ENCODE results near the gene RMND5B. TPM values are rescaled to one million over a fixed set of nuclear protein-coding genes. Genes with fewer than 3 reads are reported as not detected.

Gene RMND5B
- total RNA-seq (ENCODE audit: unreplicated experiment), result 51.3 TPM
- long read RNA-seq, full-length matches to known transcripts, result 8 of 22 reads
- long read RNA-seq, partial matches to known transcripts, result 3 of 22 reads
- long read RNA-seq, other reads (novel, unspliced or antisense), result 11 of 22 reads

- Mint-ChIP-seq H3K27ac (ENCODE audit: unreplicated experiment) (peak within 1 kb of the TSS; percentile 81), H3K4me3 (ENCODE audit: unreplicated experiment) (peak within 1 kb of the TSS; percentile 96), H3K9me3 (ENCODE audit: unreplicated experiment) (peaks cover 6% of the 10 kb centered on the region), H3K4me1 (ENCODE audit: low read depth, unreplicated experiment) (peaks cover 4% of the 10 kb centered on the region), H3K36me3 (ENCODE audit: unreplicated experiment) (no peaks in the 10 kb centered on the region), H3K27me3 (ENCODE audit: unreplicated experiment) (peaks cover 5% of the 10 kb centered on the region)
- no peak for TF ChIP-seq CTCF (IDR thresholded peaks at IDR 0.05; ENCODE audit: partially characterized antibody, unreplicated experiment)
- DNase-seq, result peak; percentile 90
These were observed at the start of gene RMND5B for GRCh38 chr5:178130576-178131445. Gene RMND5B (plus strand): TSS chr5:178131014. CDS start chr5:178138120, 7,106 bp downstream.

- H3K4me3 Mint-ChIP-seq (ENCODE audit: unreplicated experiment), result no peak overlapping the region
- no peaks in the 10 kb centered on the region for H3K36me3 Mint-ChIP-seq (ENCODE audit: unreplicated experiment)
- H3K9me3 Mint-ChIP-seq (ENCODE audit: unreplicated experiment), result peaks cover 5% of the 10 kb centered on the region
- no peaks in the 10 kb centered on the region for H3K4me1 Mint-ChIP-seq (ENCODE audit: low read depth, unreplicated experiment)
- H3K27ac Mint-ChIP-seq (ENCODE audit: unreplicated experiment), result no peak overlapping the region
- no peaks in the 10 kb centered on the region for H3K27me3 Mint-ChIP-seq (ENCODE audit: unreplicated experiment)
- no peak for TF ChIP-seq CTCF (IDR thresholded peaks at IDR 0.05; ENCODE audit: partially characterized antibody, unreplicated experiment)
- DNase-seq, result no peak
These were observed 49.1 kb upstream of the RMND5B start for GRCh38 chr5:178081571-178082243.

- no peak for TF ChIP-seq CTCF (IDR thresholded peaks at IDR 0.05; ENCODE audit: partially characterized antibody, unreplicated experiment)
- H3K27ac Mint-ChIP-seq (ENCODE audit: unreplicated experiment), result no peak overlapping the region
- no peak overlapping the region for H3K4me3 Mint-ChIP-seq (ENCODE audit: unreplicated experiment)
- DNase-seq, result no peak
- no peaks in the 10 kb centered on the region for H3K36me3 Mint-ChIP-seq (ENCODE audit: unreplicated experiment)
- peaks cover 3% of the 10 kb centered on the region for H3K27me3 Mint-ChIP-seq (ENCODE audit: unreplicated experiment)
- no peaks in the 10 kb centered on the region for H3K4me1 Mint-ChIP-seq (ENCODE audit: low read depth, unreplicated experiment)
- peaks cover 3% of the 10 kb centered on the region for H3K9me3 Mint-ChIP-seq (ENCODE audit: unreplicated experiment)
These were observed 46.9 kb upstream of the RMND5B start for GRCh38 chr5:178083922-178084321.

- no peak for DNase-seq
- Mint-ChIP-seq H3K9me3 (ENCODE audit: unreplicated experiment) (peaks cover 3% of the 10 kb centered on the region), H3K27me3 (ENCODE audit: unreplicated experiment) (peaks cover 3% of the 10 kb centered on the region), H3K4me3 (ENCODE audit: unreplicated experiment) (no peak overlapping the region), H3K4me1 (ENCODE audit: low read depth, unreplicated experiment) (no peaks in the 10 kb centered on the region), H3K36me3 (ENCODE audit: unreplicated experiment) (no peaks in the 10 kb centered on the region), H3K27ac (ENCODE audit: unreplicated experiment) (no peak overlapping the region)
- TF ChIP-seq CTCF (IDR thresholded peaks at IDR 0.05; ENCODE audit: partially characterized antibody, unreplicated experiment), result no peak
These were observed 45.5 kb upstream of the RMND5B start for GRCh38 chr5:178085316-178085715.

All from glutamatergic neuron (in vitro differentiated cells).